Activated CD4-positive, CD25-positive, alpha-beta regulatory T cell treated with anti-CD3 and anti-CD28 coated beads, Interleukin-2, amount 50 U/mL, for 16 hours (primary cell): Measurements from ENCODE around the gene LRRC4B.

Experiments used
- DNase-seq: peaks from one replicate; pipeline ENCODE4 v3.0.0-alpha.2; 2020; ENCODE audit warnings: low read depth, low spot score

Gene LRRC4B

GRCh38 chr19:50573741-50574461, 5.7 kb upstream of the LRRC4B start:
- DNase-seq: no peak

- no peak for DNase-seq
Measured at GRCh38 chr19:50570997-50571396, 2.8 kb upstream of the LRRC4B start.

- no peak for DNase-seq
Measured at GRCh38 chr19:50569938-50570540, 1.8 kb upstream of the LRRC4B start.

GRCh38 chr19:50568728-50569698, 778 bp upstream of the LRRC4B start:
- DNase-seq: no peak

GRCh38 chr19:50567052-50567841, 988 bp downstream of the LRRC4B start:
- no peak for DNase-seq

GRCh38 chr19:50565984-50566903, 2.0 kb downstream of the LRRC4B start:
- no peak for DNase-seq

GRCh38 chr19:50564229-50565105, 3.8 kb downstream of the LRRC4B start:
- DNase-seq: no peak

- no peak for DNase-seq
Measured at GRCh38 chr19:50563597-50563996, 4.6 kb downstream of the LRRC4B start.

GRCh38 chr19:50562996-50563395, 5.2 kb downstream of the LRRC4B start:
- no peak for DNase-seq

- no peak for DNase-seq
Measured at GRCh38 chr19:50562329-50562728, 5.9 kb downstream of the LRRC4B start.

- DNase-seq: no peak
Measured at GRCh38 chr19:50559636-50560035, 8.6 kb downstream of the LRRC4B start.

- DNase-seq: no peak
Measured at GRCh38 chr19:50558449-50558848, 9.8 kb downstream of the LRRC4B start.

GRCh38 chr19:50558039-50558438, 10.2 kb downstream of the LRRC4B start:
- DNase-seq: no peak

- no peak for DNase-seq
Measured at GRCh38 chr19:50557009-50557613, 11.1 kb downstream of the LRRC4B start.

GRCh38 chr19:50556282-50557008, 11.8 kb downstream of the LRRC4B start:
- peak; percentile 47 for DNase-seq

- no peak for DNase-seq
Measured at GRCh38 chr19:50555450-50556281, 12.6 kb downstream of the LRRC4B start.

GRCh38 chr19:50555033-50555432, 13.2 kb downstream of the LRRC4B start:
- no peak for DNase-seq
